Measurements from ENCODE around the gene ATF6.

The ATF6 gene

GRCh38 chr1:161941726-161942436 lies 175.8 kb downstream of the ATF6 start:
- DNase-seq = no peak

- peak; percentile 13 for DNase-seq
Measured at GRCh38 chr1:161943737-161944136, 177.6 kb downstream of the ATF6 start.

- no peak for DNase-seq
Measured at GRCh38 chr1:161944381-161944780, 178.3 kb downstream of the ATF6 start.

- no peak for DNase-seq
Measured at GRCh38 chr1:161945306-161946060, 179.4 kb downstream of the ATF6 start.

- DNase-seq = no peak
Measured at GRCh38 chr1:161946071-161946987, 180.2 kb downstream of the ATF6 start.

- no peak for DNase-seq
Measured at GRCh38 chr1:161948435-161948834, 182.3 kb downstream of the ATF6 start.

- DNase-seq = peak; percentile 35
Measured at GRCh38 chr1:161949548-161949947, 183.4 kb downstream of the ATF6 start.

- DNase-seq = no peak
Measured at GRCh38 chr1:161950377-161950776, 184.3 kb downstream of the ATF6 start.

- DNase-seq = no peak
Measured at GRCh38 chr1:161951646-161952045, 185.5 kb downstream of the ATF6 start.

- no peak for DNase-seq
Measured at GRCh38 chr1:161952607-161953172, 186.6 kb downstream of the ATF6 start.

GRCh38 chr1:161953256-161953920 lies 187.3 kb downstream of the ATF6 start:
- DNase-seq = no peak

GRCh38 chr1:161954050-161954449 lies 187.9 kb downstream of the ATF6 start:
- peak; percentile 7 for DNase-seq

- no peak for DNase-seq
Measured at GRCh38 chr1:161954466-161954865, 188.3 kb downstream of the ATF6 start.

GRCh38 chr1:161955606-161956005 lies 189.5 kb downstream of the ATF6 start:
- no peak for DNase-seq

- no peak for DNase-seq
Measured at GRCh38 chr1:161956097-161956496, 190.0 kb downstream of the ATF6 start.

- no peak for DNase-seq
Measured at GRCh38 chr1:161956930-161957329, 190.8 kb downstream of the ATF6 start.

GRCh38 chr1:161958425-161958824 lies 192.3 kb downstream of the ATF6 start:
- DNase-seq = no peak

- DNase-seq = no peak
Measured at GRCh38 chr1:161962091-161962887, 196.2 kb downstream of the ATF6 start.

GRCh38 chr1:161966067-161966466 lies 199.9 kb downstream of the ATF6 start:
- DNase-seq = no peak

GRCh38 chr1:161970036-161970435 lies 203.9 kb downstream of the ATF6 start:
- no peak for DNase-seq

- peak; percentile 30 for DNase-seq
Measured at GRCh38 chr1:161970633-161971032, 204.5 kb downstream of the ATF6 start.

- DNase-seq = no peak
Measured at GRCh38 chr1:161972828-161973227, 206.7 kb downstream of the ATF6 start.
